Motor neuron (in vitro differentiated cells): Measurements from ENCODE around the gene TMCO2. TPM values are rescaled to one million over a fixed set of nuclear protein-coding genes. Genes with fewer than 3 reads are reported as not detected.

Source experiments
- ATAC-seq, 8 experiments: fragments of 200-7000 bp; cut with Tn5 transposase; replicated peaks in 6 of 8; 2 replicates each; pipeline ENCODE4 v1.8.0; 2021; ENCODE audit warnings: mild to moderate bottlenecking in 8 of 8, moderate library complexity in 8 of 8
- H3K27ac ChIP-seq, 2 donors: fragments of 250-450 bp; sonication (Bioruptor Pico); 2 replicates each; pipeline ENCODE4 v1.9.0; 2021; ENCODE audit warnings: antibody characterized with exemption in 2 of 2, mild to moderate bottlenecking in 2 of 2, moderate library complexity in 1 of 2
- H3K4me1 ChIP-seq, 2 donors: fragments of 250-450 bp; sonication (Bioruptor Pico); replicated peaks in 1 of 2; 2 replicates each; pipeline ENCODE4 v1.6.1; 2021; ENCODE audit warnings: antibody characterized with exemption in 2 of 2, mild to moderate bottlenecking in 2 of 2, moderate library complexity in 1 of 2
- H3K4me3 ChIP-seq, 5 donors: fragments of 250-450 bp; sonication (Bioruptor Pico); 2 replicates each; pipeline ENCODE4 v1.9.0; 2021; ENCODE audit warnings: antibody characterized with exemption in 5 of 5, mild to moderate bottlenecking in 5 of 5, moderate library complexity in 4 of 5
- WGBS, 10 experiments: fragments of 450-650 bp; shearing (Covaris generic); methylation state at CpG; one replicate each; pipeline ENCODE4 v1.0.0; 2022; 5-methylcytosine and 5-hydroxymethylcytosine counted together
- in situ Hi-C, 9 experiments: fragments of 400-800 bp; cut with MboI; loops; one replicate each; pipeline ENCODE4 v1.15.0; 2021; ENCODE audit warnings: low sequenced_read_pairs in 9 of 9, low pct_unique_long_range_greater_than_20kb in 2 of 9; ENCODE audit not compliant: unreplicated experiment in 9 of 9
- total RNA-seq, 8 experiments: library from RNA; unstranded; fragments of 300-600 nt; gene quantifications; 2 replicates each; pipeline versions ENCODE4 v1.2.3 to v1.2.4, GENCODE V29; 2022

Gene TMCO2
- total RNA-seq, 8 experiments from 2014 or later, result 0.33 TPM; not detected in 7

DNA sequence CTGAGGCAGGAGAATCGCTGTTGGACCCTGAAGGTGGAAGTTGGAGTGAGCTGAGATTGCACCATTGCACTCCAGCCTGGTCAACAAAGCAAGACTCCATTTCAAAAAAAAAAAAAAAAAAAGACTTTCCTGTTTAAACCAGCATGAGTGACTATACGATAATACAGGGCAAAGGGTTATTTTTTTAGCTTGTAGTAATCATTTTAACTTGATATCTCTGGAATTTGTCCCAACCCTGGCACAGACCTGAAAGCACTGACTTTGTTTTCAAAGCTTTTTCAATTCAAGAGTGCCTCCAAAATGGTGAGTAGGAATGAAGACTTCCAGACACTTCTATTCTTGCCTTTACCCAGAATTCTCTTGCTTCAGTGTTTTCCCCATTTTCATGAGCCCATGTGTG, 4.4 kb upstream of the TMCO2 start:
- ATAC-seq, result no peak
- H3K27ac ChIP-seq, result no peak overlapping the region
- 67 to 100% (median 83%) methylated on average over 1 to 2 of the region's 2 CpGs; no CpG with 5 or more reads in 1 of the 10 experiments for whole genome bisulfite sequencing, 10 experiments
- in situ Hi-C loops, result no loop called here
- no peaks in the 10 kb centered on the region for H3K4me1 ChIP-seq
- H3K4me3 ChIP-seq, result no peak overlapping the region

DNA sequence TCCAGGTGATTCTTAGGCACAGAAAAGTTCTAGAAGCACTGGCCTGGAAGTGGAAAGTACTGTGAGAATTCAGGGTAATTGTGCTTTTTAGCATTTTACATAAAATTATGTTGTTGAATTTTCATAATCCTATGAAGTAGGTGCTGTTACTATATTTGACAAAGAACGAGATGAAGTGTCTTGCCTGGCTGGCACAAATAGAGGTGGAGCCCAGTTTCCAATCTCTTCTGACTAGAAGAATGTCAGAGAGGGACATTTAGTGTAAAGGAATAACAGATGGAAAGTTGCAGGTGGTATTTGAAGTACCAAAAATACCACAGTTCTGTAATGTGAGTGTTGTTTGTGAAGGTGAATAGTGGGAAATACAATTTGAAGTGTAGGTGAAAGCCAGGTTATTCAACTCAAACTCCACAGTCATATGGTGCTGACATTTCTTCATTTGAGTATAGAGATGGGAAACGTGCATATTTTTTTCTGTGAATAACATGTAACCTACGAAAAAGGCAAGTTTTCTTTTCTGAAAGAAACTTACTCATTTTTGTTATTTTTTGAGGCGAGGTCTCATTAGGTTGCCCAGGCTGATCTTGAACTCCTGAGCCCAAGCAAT, 3.5 kb upstream of the TMCO2 start:
- no peak overlapping the region for H3K4me3 ChIP-seq
- in situ Hi-C loops, result no loop called here
- 40 to 100% (median 70%) methylated on average over 1 to 4 of the region's 4 CpGs; no CpG with 5 or more reads in 3 of the 10 experiments for WGBS, 10 experiments
- no peak overlapping the region for H3K27ac ChIP-seq
- ATAC-seq, result no peak
- no peaks in the 10 kb centered on the region for H3K4me1 ChIP-seq

DNA sequence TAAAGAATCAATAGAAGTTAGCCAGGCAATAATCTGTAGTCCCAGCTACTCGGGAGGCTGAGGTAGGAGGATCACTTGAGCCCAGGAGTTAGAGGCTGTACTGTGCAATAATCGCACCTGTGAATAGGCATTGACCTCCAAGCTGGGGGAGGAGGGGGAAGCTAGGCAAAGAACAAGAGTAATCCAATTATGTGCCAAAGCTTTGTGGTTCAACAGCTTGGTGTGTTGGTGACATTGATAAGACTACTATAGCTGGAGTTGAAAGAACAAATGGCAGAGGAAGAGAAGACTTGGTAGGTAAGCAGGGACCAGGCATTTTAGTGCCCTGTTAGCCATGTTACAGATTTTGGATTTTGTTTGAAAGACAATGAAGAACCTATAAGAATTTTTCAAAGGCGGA, 2.1 kb upstream of the TMCO2 start:
- in situ Hi-C loops, result no loop called here
- no peaks in the 10 kb centered on the region for H3K4me1 ChIP-seq
- no peak for ATAC-seq
- WGBS, 10 experiments, result 17 to 100% (median 81%) methylated on average over 1 to 3 of the region's 3 CpGs; no CpG with 5 or more reads in 1 of the 10 experiments
- H3K4me3 ChIP-seq, result no peak overlapping the region
- H3K27ac ChIP-seq, result no peak overlapping the region

DNA sequence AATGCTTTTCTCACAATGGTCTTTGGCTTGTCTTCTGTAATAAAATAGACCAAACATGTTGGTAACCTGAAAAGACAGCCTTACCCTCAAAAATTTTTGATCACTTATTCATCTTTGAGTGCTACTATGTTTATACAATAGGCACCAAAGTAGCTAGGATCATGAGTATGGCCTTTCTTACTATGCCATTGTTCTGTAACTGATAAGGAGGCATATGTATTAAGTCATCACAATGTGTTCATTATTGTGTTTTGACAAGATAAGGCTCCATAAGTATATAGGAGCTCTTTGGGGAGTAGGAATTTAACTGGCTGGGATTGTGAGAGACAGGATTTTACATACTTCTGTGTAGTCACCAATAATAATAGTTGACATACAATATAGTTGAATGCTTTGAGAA, 675 bp downstream of the TMCO2 start:
- H3K27ac ChIP-seq, result no peak overlapping the region
- H3K4me3 ChIP-seq, result no peak overlapping the region
- in situ Hi-C loops, result no loop called here
- H3K4me1 ChIP-seq, result no peaks in the 10 kb centered on the region
- ATAC-seq, result no peak

DNA sequence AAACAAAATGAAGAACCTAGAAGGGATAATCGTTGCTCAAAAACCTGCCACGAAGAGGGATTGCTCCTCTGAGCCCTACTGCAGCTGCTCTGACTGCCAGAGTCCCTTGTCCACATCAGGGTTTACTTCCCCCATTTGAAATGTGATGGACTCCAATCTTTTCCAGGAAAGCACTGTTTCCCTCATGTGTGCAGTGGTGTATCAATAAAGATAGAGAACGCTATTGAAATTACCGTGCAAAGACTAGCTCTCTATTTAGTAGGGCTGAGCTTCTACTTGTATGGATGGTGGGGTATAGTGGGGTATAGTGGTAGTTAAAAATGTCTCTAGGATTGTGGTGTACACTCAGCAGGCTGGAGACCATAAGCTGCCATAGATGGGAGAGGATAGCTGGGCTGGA, 3.7 kb downstream of the TMCO2 start:
- ATAC-seq, result no peak
- H3K27ac ChIP-seq, result no peak overlapping the region
- H3K4me3 ChIP-seq, result no peak overlapping the region
- H3K4me1 ChIP-seq, result peaks cover under 1 to 3% of the 10 kb centered on the region in 2 donors
- WGBS, 10 experiments, result 67 to 100% (median 82%) methylated on average over 1 to 4 of the region's 4 CpGs; no CpG with 5 or more reads in 2 of the 10 experiments
- in situ Hi-C loops, result no loop called here

DNA sequence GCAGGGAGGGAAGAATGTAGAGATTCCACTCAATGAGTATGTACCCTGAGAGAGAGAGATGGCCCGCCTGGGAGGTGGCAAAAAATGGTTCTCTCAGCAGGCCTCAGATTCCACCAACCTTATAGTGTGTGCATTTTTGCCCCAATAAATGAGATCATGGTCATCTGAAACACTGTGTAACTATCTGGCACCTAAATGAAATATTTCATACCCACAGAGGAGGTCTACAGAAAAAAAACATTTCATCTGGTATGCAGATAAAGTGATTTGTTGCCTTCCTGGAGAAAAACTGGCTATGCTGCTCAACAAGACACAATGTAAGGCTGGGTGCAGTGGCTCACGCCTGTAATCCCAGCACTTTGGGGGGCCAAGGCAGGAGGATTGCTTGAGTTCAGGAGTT, 4.9 kb downstream of the TMCO2 start:
- WGBS, 10 experiments, result 60 to 100% (median 80%) methylated on average over 1 to 2 of the region's 2 CpGs; no CpG with 5 or more reads in 2 of the 10 experiments
- ATAC-seq, result no peak
- H3K4me3 ChIP-seq, result no peak overlapping the region
- peaks cover 5 to 7% of the 10 kb centered on the region in 2 donors for H3K4me1 ChIP-seq
- H3K27ac ChIP-seq, result no peak overlapping the region
- in situ Hi-C loops, result no loop called here

DNA sequence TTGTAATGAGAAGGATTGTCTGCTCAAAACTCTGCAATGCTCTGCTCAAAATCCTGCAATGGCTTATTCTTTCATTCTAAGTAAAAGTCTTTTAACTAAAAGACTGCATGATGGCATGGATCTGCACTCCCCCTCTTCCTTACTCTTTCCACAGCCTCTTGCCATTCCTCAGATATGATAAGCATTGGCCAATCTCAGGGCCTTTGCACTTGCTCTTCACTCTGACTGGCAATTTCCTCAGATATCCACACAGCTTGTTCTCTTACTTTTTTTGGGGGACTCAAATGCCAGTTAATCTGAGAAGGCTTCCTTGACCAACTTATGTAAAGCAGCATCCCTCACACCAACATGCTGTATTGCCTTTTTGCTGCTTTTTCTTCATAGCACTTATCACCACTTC, 7.5 kb downstream of the TMCO2 start:
- Histone ChIP-seq H3K4me1 (peaks cover 12 to 13% of the 10 kb centered on the region in 2 donors), H3K4me3 (no peak overlapping the region), H3K27ac (no peak overlapping the region)
- ATAC-seq, result no peak
- in situ Hi-C loops, result no loop called here

DNA sequence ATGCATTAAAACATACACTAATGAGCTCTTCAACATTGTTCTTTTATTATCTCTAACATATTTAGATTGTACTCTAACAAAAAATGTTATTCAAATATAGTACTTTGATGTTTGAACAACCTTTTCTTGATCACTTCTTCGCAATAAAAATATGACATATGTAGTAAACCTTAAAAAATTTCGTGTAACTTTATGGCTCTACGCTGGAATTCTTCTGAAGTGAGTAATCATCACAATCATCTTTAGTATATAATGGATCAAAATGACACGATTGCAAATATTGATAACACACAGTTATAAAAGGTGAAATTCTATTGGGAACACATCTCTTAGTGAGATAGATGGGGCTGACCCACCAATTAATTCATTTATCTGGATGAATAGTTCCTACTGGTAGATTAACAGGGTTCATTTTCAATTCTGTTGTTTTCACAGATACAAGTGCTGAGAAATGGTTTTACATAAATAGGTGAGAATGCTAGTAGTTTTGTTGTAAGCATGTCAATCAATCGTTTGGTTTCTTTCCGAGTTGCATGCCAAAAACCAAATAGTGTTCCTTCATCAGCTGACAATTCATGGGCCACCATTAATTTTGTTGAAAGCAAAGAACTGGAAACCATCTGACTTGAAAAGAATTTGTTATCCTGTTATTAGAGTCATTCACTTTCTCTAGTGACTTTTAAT, 8.8 kb downstream of the TMCO2 start:
- 47 to 77% (median 69%) methylated on average over 4 to 6 of the region's 6 CpGs for WGBS, 10 experiments
- Histone ChIP-seq H3K27ac (no peak overlapping the region), H3K4me1 (peaks cover 12 to 13% of the 10 kb centered on the region in 2 donors), H3K4me3 (peak overlapping the region; percentile 78 to 94 (median 81))
- ATAC-seq, result no peak
- in situ Hi-C loops, result no loop called here

- Histone ChIP-seq H3K27ac (peak overlapping the region; percentile 90 to 97), H3K4me1 (peaks cover 12 to 13% of the 10 kb centered on the region in 2 donors), H3K4me3 (peak overlapping the region; percentile 78 to 94 (median 81))
- ATAC-seq, result peak in 1 of 8 experiments; percentile 4
- WGBS, 10 experiments, result 0 to 3% (median 0%) methylated on average over 1 to 16 of the region's 16 CpGs
- in situ Hi-C loops, result no loop called here
These were observed 9.6 kb downstream of the TMCO2 start for GRCh38 chr1:40257313-40257687.

DNA sequence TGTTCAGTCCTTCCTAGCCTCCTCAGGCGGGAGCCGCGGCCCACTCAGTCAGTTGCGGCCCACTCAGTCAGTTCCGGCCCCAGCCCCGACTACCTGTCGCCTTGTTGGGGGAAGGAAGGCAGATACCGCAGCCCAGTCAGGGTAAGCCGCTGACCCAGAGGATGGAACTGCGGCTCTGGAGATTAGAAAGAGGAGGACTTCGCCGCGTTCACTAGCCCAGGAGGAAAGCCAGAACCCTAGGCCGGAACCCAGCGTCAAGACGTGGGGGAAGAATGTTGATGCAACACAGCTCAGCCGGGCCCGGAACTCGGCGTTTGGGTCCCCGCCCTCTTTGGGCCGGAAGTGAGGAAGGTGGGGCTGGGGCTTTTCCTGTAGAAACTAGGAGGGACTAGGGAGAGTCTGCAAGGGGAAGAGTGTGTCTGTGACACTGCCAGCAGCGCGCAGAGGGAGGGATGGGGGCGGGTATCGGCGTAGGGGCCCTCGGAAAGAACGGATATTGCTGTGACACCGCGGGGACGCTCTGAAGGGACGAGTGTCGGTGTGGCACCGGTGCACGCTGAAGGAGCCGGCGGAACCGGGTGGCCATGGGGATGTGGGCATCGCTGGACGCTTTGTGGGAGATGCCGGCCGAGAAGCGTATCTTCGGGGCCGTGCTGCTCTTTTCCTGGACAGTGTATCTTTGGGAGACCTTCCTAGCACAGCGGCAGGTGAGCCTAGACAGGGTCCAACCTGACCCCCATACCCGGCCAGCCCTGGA, 10.1 kb downstream of the TMCO2 start, which contains the start of gene ZMPSTE24:
Gene ZMPSTE24, plus strand, starts transcription at position 549 of the 757 bp plus-strand sequence. Its CDS starts 36 bp downstream, at position 585.
- WGBS, 10 experiments, result 0 to 17% (median 1%) methylated on average over 1 to 17 of the region's 48 CpGs; no CpG with 5 or more reads in 4 of the 10 experiments
- peak; percentile 97 to 99 (median 99) for ATAC-seq
- Histone ChIP-seq H3K4me3 (peak within 1 kb of the TSS; percentile 78 to 94 (median 81)), H3K27ac (peak within 1 kb of the TSS; percentile 90 to 97), H3K4me1 (peaks cover 12 to 13% of the 10 kb centered on the region in 2 donors)
- in situ Hi-C loops, result no loop called here

DNA sequence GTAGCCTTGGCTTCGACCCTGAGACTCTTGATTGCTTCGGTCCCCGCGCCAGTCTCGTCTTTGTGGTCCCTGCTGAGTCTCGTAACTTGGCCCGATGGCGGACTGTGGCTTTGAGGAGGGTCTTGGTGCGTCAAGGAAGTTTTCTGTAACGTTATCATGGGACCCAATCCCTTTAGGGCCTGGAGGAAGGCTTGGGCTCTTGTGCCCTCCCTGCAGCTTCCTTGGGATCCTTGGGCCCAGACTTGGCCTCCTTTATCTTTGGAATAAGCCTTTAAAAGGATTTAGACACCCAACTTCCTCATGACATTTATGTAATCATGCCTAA, 10.7 kb downstream of the TMCO2 start:
- ATAC-seq, result peak in 2 of 8 experiments; percentile 1 to 4
- H3K4me3 ChIP-seq, result peak overlapping the region; percentile 78 to 94 (median 81)
- peak overlapping the region; percentile 70 to 90 for H3K27ac ChIP-seq
- peaks cover 12 to 13% of the 10 kb centered on the region in 2 donors for H3K4me1 ChIP-seq
- 0 to 2% (median 0%) methylated on average over 1 to 10 of the region's 10 CpGs; no CpG with 5 or more reads in 3 of the 10 experiments for WGBS, 10 experiments
- in situ Hi-C loops, result no loop called here

- H3K4me1 ChIP-seq, result peaks cover under 1% of the 10 kb centered on the region in 2 donors
- no peak for ATAC-seq
- no peak overlapping the region for H3K27ac ChIP-seq
- H3K4me3 ChIP-seq, result no peak overlapping the region
- in situ Hi-C loops, result no loop called here
- 90 to 100% (median 100%) methylated on average over 1 to 3 of the region's 3 CpGs; no CpG with 5 or more reads in 1 of the 10 experiments for WGBS, 10 experiments
These were observed 16.6 kb downstream of the TMCO2 start for GRCh38 chr1:40264354-40264781.

- in situ Hi-C loops, result no loop called here
- no peak overlapping the region for H3K27ac ChIP-seq
- H3K4me1 ChIP-seq, result no peaks in the 10 kb centered on the region
- no peak for ATAC-seq
- no peak overlapping the region for H3K4me3 ChIP-seq
These were observed 17.6 kb downstream of the TMCO2 start for GRCh38 chr1:40265298-40265697.
